Endothelial cell of umbilical vein (primary cell): ENCODE measurements around the gene MAMDC2. TPM values are rescaled to one million over a fixed set of nuclear protein-coding genes. Genes with fewer than 3 reads are reported as not detected.

Experiments used
- BruUV-seq: library from RNA; stranded (reverse); fragments of 400-500 nt; replicated peaks from 2 replicates; lab custom pipeline; 2021; lab: Mats Ljungman, UMichigan
- CTCF ChIA-PET: fragments of 300-600, 350-600 bp; sonication (Branson Sonifier 250); formaldehyde crosslinking; loops from one replicate; lab custom pipeline; 2021; ENCODE audit warnings: antibody characterized with exemption, inconsistent platforms; lab: Charles Lee
- POLR2A ChIA-PET: fragments of 300-600, 350-600 bp; sonication (Branson Sonifier 250); formaldehyde crosslinking; loops from one replicate; lab custom pipeline; 2021; ENCODE audit warnings: antibody characterized with exemption, inconsistent platforms; lab: Charles Lee
- DNase-seq: peaks from one replicate; pipeline ENCODE4 v3.0.0-alpha.2; 2011; ENCODE audit warnings: low read depth, low spot score
- FAIRE-seq: peaks from 2 replicates; lab custom pipeline; 2011; peaks lifted over from hg19 to GRCh38; lab: Jason Lieb, UNC
- H2AFZ ChIP-seq: 2 replicates; pipeline ENCODE4 v1.6.0; 2012; ENCODE audit warnings: low read depth, low read length, control low read depth, inconsistent platforms
- H3K27ac ChIP-seq: 2 replicates; pipeline ENCODE4 v1.5.1; 2011; ENCODE audit warnings: low read depth, mild to moderate bottlenecking, control low read depth, low read length, moderate library complexity; ENCODE audit not compliant: insufficient read depth
- H3K27me3 ChIP-seq, 2 experiments: 2 replicates each; pipeline versions ENCODE4 v1.6.0 to v1.6.1; 2011; ENCODE audit warnings: low read length in 2 of 2, mixed read lengths in 1 of 2; ENCODE audit not compliant: control insufficient read depth in 2 of 2, insufficient read depth in 2 of 2
- H3K36me3 ChIP-seq, 2 experiments: 2 replicates in 1 of 2; 3 replicates in 1 of 2; pipeline ENCODE4 v1.5.1; 2011; ENCODE audit warnings: low read length in 2 of 2, mild to moderate bottlenecking in 1 of 2, moderate library complexity in 1 of 2; ENCODE audit not compliant: control insufficient read depth in 2 of 2, insufficient read depth in 2 of 2; ENCODE audit errors: extremely low read depth in 1 of 2
- H3K4me1 ChIP-seq: 3 replicates; pipeline ENCODE4 v1.5.1; 2011; ENCODE audit warnings: mild to moderate bottlenecking, low read length; ENCODE audit not compliant: control insufficient read depth, insufficient read depth; ENCODE audit errors: extremely low read depth
- H3K4me2 ChIP-seq: 2 replicates; pipeline ENCODE4 v1.6.1; 2011; ENCODE audit warnings: low read length, control low read depth, mixed read lengths; ENCODE audit not compliant: insufficient read depth
- H3K4me3 ChIP-seq, 3 experiments: fragments of 200-600 bp in 1 of 3; sonication (generic), shearing (Covaris generic) in 1 of 3; replicated peaks in 1 of 3; 2 replicates each; pipeline ENCODE4 v1.5.1; 2011 to 2016; ENCODE audit warnings: control low read depth in 3 of 3, low read length in 3 of 3, mild to moderate bottlenecking in 2 of 3, inconsistent platforms in 1 of 3, low read depth in 1 of 3, moderate library complexity in 1 of 3; ENCODE audit not compliant: insufficient read depth in 1 of 3
- H3K79me2 ChIP-seq: 2 replicates; pipeline ENCODE4 v1.6.0; 2012; ENCODE audit warnings: low read length, inconsistent platforms; ENCODE audit not compliant: control insufficient read depth, insufficient read depth
- H3K9ac ChIP-seq: replicated peaks from 2 replicates; pipeline ENCODE3; 2011; ENCODE audit warnings: low read length, control low read depth; ENCODE audit not compliant: insufficient read depth; ENCODE audit errors: extremely low read depth
- H3K9me1 ChIP-seq: replicated peaks from 3 replicates; pipeline ENCODE4 v1.6.0; 2011; ENCODE audit warnings: mild to moderate bottlenecking, low read length; ENCODE audit not compliant: control insufficient read depth, insufficient read depth; ENCODE audit errors: extremely low read depth
- H3K9me3 ChIP-seq: replicated peaks from 2 replicates; pipeline ENCODE4 v1.5.1; 2012; ENCODE audit warnings: low read length, inconsistent platforms; ENCODE audit not compliant: control insufficient read depth, insufficient read depth
- H4K20me1 ChIP-seq: replicated peaks from 2 replicates; pipeline ENCODE3; 2011; ENCODE audit warnings: mild to moderate bottlenecking, low read length; ENCODE audit not compliant: control insufficient read depth, insufficient read depth; ENCODE audit errors: extremely low read depth
- EZH2 ChIP-seq: IDR thresholded peaks from 2 replicates; pipeline ENCODE4 v1.6.1; 2012; ENCODE audit warnings: borderline replicate concordance, low read depth, mild to moderate bottlenecking, moderate library complexity, low read length, inconsistent platforms; ENCODE audit not compliant: severe bottlenecking
- FOS ChIP-seq: IDR thresholded peaks from 2 replicates; pipeline ENCODE4 v1.6.1; 2011; ENCODE audit warnings: mild to moderate bottlenecking, low read length, moderate library complexity, borderline replicate concordance; ENCODE audit not compliant: insufficient read depth
- GATA2 ChIP-seq: IDR thresholded peaks from 2 replicates; pipeline ENCODE4 v1.7.0; 2011; ENCODE audit warnings: low read depth, mild to moderate bottlenecking, moderate library complexity, mixed read lengths, low read length; ENCODE audit not compliant: insufficient read length, insufficient read depth
- JUN ChIP-seq: IDR thresholded peaks from 2 replicates; pipeline ENCODE4 v1.6.1; 2011; ENCODE audit warnings: borderline replicate concordance, low read depth; ENCODE audit not compliant: insufficient read length, insufficient read depth
- MYC ChIP-seq: IDR thresholded peaks from one replicate; pipeline ENCODE4 v1.6.1; 2011; ENCODE audit warnings: mild to moderate bottlenecking, low read depth, low read length
- POLR2A ChIP-seq: IDR thresholded peaks from 2 replicates; pipeline ENCODE4 v1.6.1; 2012; ENCODE audit warnings: low read depth, mild to moderate bottlenecking, control low read depth, low read length
- POLR2AphosphoS5 ChIP-seq: IDR thresholded peaks from 2 replicates; pipeline ENCODE4 v1.6.1; 2012; ENCODE audit warnings: low read depth, mild to moderate bottlenecking, control low read depth, low read length, moderate library complexity; ENCODE audit not compliant: insufficient read depth
- dilution Hi-C: fragments of 300-500 bp; cut with MboI; formaldehyde crosslinking; loops from one replicate; pipeline ENCODE4 v1.15.0; 2019; ENCODE audit warnings: low sequenced_read_pairs; ENCODE audit not compliant: extremely low pct_ligation_motif_present
- intact Hi-C: fragments of 100-400 bp; cut with micrococcal nuclease; formaldehyde crosslinking; loops from one replicate; pipeline ENCODE4 v1.10.0; 2022
- polyA plus RNA-seq, 4 experiments: library from polyadenylated mRNA; depleted of rRNA in 3 of 4; stranded (reverse) in 3 of 4; unstranded in 1 of 4; fragments of >200 nt; gene quantifications; 2 replicates each; pipeline versions ENCODE4 v1.2.1 to v1.2.3, GENCODE V29; 2011 to 2012; ENCODE audit warnings: missing spikeins in 1 of 4
- total RNA-seq: library from RNA; stranded (reverse); gene quantifications from 2 replicates; pipeline ENCODE4 v1.2.3, GENCODE V29; 2021
- TF ChIP-seq, protein P1 (sequence below): IDR thresholded peaks from 2 replicates; pipeline ENCODE4 v1.6.1; 2011; ENCODE audit not compliant: insufficient read depth, insufficient read length
- TF ChIP-seq, protein P2 (sequence below), 2 donors: IDR thresholded peaks; 1 replicate in 1 of 2; 2 replicates in 1 of 2; pipeline ENCODE4 v1.5.1; 2011; ENCODE audit warnings: low read length in 2 of 2, mild to moderate bottlenecking in 2 of 2, moderate library complexity in 2 of 2, control low read depth in 1 of 2, inconsistent platforms in 1 of 2, low read depth in 1 of 2; ENCODE audit not compliant: insufficient read depth in 1 of 2; ENCODE audit errors: extremely low read depth in 1 of 2

The MAMDC2 gene
- total and polyA plus RNA-seq, 2 donors (not counting 3 experiments of a cell fraction or from before 2014, with no cell fraction given): 0.60 to 1.1 TPM

DNA sequence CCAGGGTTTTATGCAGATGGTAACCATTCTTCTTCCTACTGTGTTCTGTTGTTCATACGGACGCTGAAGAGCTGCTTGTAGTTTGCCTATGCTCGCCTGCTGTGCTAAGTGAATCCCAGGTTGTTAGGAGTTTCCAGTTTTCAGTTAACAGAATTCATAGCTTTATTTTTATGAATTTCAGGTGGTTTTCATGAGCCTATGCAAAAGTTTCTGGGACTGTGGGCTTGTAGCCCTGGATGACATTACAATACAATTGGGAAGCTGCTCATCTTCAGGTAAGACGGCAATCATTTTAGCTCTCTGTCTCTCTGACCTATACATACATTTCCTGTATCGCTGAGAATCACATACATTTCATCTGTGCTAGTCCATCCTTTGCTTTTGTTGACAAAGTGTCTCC is 124.9 kb downstream of the MAMDC2 start:
- H3K27me3 ChIP-seq: no peaks in the 10 kb centered on the region
- POLR2A ChIA-PET: no interaction called here
- TF ChIP-seq POLR2A (no peak), JUN (no peak), POLR2AphosphoS5 (no peak)
- TF ChIP-seq, protein P1, sequence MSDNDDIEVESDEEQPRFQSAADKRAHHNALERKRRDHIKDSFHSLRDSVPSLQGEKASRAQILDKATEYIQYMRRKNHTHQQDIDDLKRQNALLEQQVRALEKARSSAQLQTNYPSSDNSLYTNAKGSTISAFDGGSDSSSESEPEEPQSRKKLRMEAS: no peak
- TF ChIP-seq, protein P2, sequence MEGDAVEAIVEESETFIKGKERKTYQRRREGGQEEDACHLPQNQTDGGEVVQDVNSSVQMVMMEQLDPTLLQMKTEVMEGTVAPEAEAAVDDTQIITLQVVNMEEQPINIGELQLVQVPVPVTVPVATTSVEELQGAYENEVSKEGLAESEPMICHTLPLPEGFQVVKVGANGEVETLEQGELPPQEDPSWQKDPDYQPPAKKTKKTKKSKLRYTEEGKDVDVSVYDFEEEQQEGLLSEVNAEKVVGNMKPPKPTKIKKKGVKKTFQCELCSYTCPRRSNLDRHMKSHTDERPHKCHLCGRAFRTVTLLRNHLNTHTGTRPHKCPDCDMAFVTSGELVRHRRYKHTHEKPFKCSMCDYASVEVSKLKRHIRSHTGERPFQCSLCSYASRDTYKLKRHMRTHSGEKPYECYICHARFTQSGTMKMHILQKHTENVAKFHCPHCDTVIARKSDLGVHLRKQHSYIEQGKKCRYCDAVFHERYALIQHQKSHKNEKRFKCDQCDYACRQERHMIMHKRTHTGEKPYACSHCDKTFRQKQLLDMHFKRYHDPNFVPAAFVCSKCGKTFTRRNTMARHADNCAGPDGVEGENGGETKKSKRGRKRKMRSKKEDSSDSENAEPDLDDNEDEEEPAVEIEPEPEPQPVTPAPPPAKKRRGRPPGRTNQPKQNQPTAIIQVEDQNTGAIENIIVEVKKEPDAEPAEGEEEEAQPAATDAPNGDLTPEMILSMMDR (IDR thresholded peaks at IDR 0.05; ENCODE audit: extremely low read depth in 1 of 2, insufficient read depth in 1 of 2, low read depth in 1 of 2, low read length in 2 of 2): no peak
- no TSS peak for BruUV-seq
- H3K9me1 ChIP-seq: no peaks in the 10 kb centered on the region
- intact Hi-C loops: no loop called here
- no peaks in the 10 kb centered on the region for H3K9me3 ChIP-seq
- H3K27ac ChIP-seq: no peak overlapping the region
- no peak overlapping the region for H3K9ac ChIP-seq
- no peak for DNase-seq
- H4K20me1 ChIP-seq: no peaks in the 10 kb centered on the region
- no peaks in the 10 kb centered on the region for H3K36me3 ChIP-seq
- H3K4me2 ChIP-seq: no peak overlapping the region
- H3K79me2 ChIP-seq: no peaks in the 10 kb centered on the region
- CTCF ChIA-PET: interaction anchor here (1.6 kb wide), 1 partner anchor 16 kb away, joined by 4 read pairs; no protein-coding TSS in a partner anchor
- dilution Hi-C loops: no loop called here
- no peaks in the 10 kb centered on the region for H3K4me1 ChIP-seq
- no peak overlapping the region for H2AFZ ChIP-seq
- H3K4me3 ChIP-seq: no peak overlapping the region
- FAIRE-seq: no peak

DNA sequence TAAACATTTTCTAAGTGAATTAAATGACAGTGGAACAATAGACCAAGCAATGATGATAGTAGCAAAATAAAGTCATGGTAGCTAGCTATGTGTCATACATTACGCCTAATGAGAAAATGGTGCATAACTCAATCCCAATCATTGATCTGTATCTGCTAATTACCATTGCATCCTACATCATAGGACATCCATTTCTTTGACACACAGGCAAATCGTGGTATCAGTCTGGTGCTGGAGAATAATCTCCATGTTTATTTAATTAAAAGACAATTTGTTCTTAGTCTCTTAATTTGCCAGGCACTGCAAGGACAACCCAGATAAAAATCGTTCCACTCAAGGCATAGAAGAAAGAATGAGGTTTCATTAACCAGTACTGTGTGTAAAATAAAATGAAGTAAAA is 125.6 kb downstream of the MAMDC2 start:
- no peak for FAIRE-seq

More for the DNA sequence above, 125.6 kb downstream of the MAMDC2 start:
- H2AFZ ChIP-seq: no peak overlapping the region
- intact Hi-C loops: no loop called here
- no peak overlapping the region for H3K4me2 ChIP-seq
- H3K27me3 ChIP-seq: no peaks in the 10 kb centered on the region
- H4K20me1 ChIP-seq: no peaks in the 10 kb centered on the region
- CTCF ChIA-PET: interaction anchor here (1.6 kb wide), 1 partner anchor 17 kb away, joined by 4 read pairs; no protein-coding TSS in a partner anchor
- POLR2A ChIA-PET: no interaction called here
- H3K4me3 ChIP-seq: no peak overlapping the region
- no peak overlapping the region for H3K27ac ChIP-seq
- H3K4me1 ChIP-seq: no peaks in the 10 kb centered on the region
- dilution Hi-C loops: no loop called here
- BruUV-seq: no TSS peak
- no peaks in the 10 kb centered on the region for H3K9me3 ChIP-seq
- no peak overlapping the region for H3K9ac ChIP-seq
- H3K79me2 ChIP-seq: no peaks in the 10 kb centered on the region
- TF ChIP-seq GATA2: no peak
- no peak for TF ChIP-seq MYC
- TF ChIP-seq FOS: no peak
- no peak for TF ChIP-seq POLR2AphosphoS5
- TF ChIP-seq EZH2: no peak
- TF ChIP-seq, protein P1: no peak
- TF ChIP-seq JUN: no peak
- TF ChIP-seq POLR2A: no peak
- TF ChIP-seq, protein P2 (IDR thresholded peaks at IDR 0.05; ENCODE audit: extremely low read depth in 1 of 2, insufficient read depth in 1 of 2, low read depth in 1 of 2, low read length in 2 of 2): no peak
- no peak for DNase-seq
- H3K36me3 ChIP-seq: no peaks in the 10 kb centered on the region
- no peaks in the 10 kb centered on the region for H3K9me1 ChIP-seq
